Measurements from ENCODE around the gene RASL10A.

DNA sequence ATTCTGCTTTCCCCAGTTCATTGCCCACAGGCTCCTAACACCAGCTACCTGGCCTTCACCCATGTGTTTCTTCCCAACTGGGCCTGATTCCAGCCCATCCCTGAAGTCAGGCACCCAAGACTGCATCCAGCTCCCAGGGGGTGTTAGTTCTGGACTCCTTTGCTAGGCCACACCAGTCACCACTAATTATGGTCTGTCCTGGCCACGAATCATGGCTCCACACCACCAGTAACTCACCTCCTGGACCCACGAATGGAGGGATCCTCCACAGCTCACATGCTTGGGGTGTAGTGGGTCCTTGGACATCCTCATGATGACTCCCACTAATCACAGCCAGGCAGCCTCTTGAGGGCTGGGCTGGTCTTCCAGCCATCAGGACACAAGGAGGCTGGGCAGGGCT lies 3.6 kb upstream of the RASL10A start:
- TF ChIP-seq, protein P1, sequence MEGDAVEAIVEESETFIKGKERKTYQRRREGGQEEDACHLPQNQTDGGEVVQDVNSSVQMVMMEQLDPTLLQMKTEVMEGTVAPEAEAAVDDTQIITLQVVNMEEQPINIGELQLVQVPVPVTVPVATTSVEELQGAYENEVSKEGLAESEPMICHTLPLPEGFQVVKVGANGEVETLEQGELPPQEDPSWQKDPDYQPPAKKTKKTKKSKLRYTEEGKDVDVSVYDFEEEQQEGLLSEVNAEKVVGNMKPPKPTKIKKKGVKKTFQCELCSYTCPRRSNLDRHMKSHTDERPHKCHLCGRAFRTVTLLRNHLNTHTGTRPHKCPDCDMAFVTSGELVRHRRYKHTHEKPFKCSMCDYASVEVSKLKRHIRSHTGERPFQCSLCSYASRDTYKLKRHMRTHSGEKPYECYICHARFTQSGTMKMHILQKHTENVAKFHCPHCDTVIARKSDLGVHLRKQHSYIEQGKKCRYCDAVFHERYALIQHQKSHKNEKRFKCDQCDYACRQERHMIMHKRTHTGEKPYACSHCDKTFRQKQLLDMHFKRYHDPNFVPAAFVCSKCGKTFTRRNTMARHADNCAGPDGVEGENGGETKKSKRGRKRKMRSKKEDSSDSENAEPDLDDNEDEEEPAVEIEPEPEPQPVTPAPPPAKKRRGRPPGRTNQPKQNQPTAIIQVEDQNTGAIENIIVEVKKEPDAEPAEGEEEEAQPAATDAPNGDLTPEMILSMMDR (conservative IDR thresholded peaks at IDR 0.05; ENCODE audit: low read length), result no peak
- no peak for TF ChIP-seq EZH2phosphoT487 (IDR thresholded peaks at IDR 0.05; ENCODE audit: borderline replicate concordance)
